ENCODE results near the gene SETD2. TPM values are rescaled to one million over a fixed set of nuclear protein-coding genes. Genes with fewer than 3 reads are reported as not detected.
A peak's percentile ranks its signal among the peaks of the same experiment; 100 is the strongest.

Gene SETD2
- total and polyA plus RNA-seq, 2 experiments from 2014 or later = 11.9 to 37.8 TPM

DNA sequence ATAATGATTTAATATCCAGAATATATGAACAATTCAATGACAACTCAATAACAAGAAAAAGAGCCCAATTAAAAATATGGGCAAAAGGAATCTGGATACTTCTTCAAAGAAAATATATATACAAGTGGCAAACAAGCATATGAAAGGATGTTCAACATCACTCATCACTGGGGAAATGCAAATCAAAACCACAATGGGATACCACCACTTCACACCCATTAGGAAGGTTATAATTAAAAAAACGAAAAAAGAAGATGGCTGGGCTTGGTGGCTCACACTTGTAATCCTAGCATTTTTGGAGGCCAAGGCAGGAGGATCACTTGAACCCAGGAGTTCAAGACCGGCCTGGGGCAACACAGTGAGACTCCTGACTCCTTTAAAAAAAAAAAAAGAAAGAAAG is 191.5 kb downstream of the SETD2 start:
- Histone ChIP-seq H4K20me1 (ENCODE audit: insufficient read depth, poor library complexity, severe bottlenecking) (peaks cover 58% of the 10 kb centered on the region), H3K4me1 (ENCODE audit: insufficient read depth) (peaks cover 49% of the 10 kb centered on the region), H3K4me2 (no peak overlapping the region), H3K9me2 (replicated peaks; ENCODE audit: insufficient read depth) (no peaks in the 10 kb centered on the region), H3K27ac (no peak overlapping the region), H3K27me3 (no peaks in the 10 kb centered on the region), H3K9me3 (ENCODE audit: low read depth) (no peaks in the 10 kb centered on the region), H3K4me3 (no peak overlapping the region), H3K79me2 (peaks cover 86% of the 10 kb centered on the region), H2AFZ (no peak overlapping the region), H3K36me3 (replicated peaks; ENCODE audit: insufficient read depth, low read depth) (no peaks in the 10 kb centered on the region)
- DNase-seq (ENCODE audit: low spot score) = no peak
- TF ChIP-seq CTCF (IDR thresholded peaks at IDR 0.05; ENCODE audit: poor library complexity) (no peak), EZH2 (IDR thresholded peaks at IDR 0.05; ENCODE audit: borderline replicate concordance) (no peak), EZH2phosphoT487 (IDR thresholded peaks at IDR 0.05; ENCODE audit: low read depth, severe bottlenecking, unreplicated experiment) (no peak)
- 98% methylated on average over 2 of the region's 2 CpGs for WGBS (ENCODE audit: low lambda C conversion rate, missing lambda C conversion rate)

DNA sequence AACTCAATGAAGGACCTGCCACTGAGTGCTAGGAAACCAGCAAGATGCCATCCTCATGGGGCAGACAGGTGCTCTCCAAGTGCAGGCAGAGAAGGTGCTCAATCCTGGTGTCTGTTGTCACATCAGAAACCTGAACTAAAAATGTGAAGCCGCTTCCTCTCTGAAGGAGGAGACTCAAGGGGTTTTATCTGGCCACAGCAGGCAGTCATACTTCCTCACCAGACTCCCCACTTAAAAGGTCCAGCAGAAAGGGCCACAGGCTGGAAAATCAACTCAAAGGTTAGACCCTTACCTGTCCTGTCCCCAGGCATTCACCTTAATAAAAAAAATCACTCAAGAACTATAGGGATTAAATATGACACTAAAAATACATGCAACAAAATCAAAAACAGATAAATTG is 192.2 kb downstream of the SETD2 start:
- H3K27ac ChIP-seq = peak overlapping the region; percentile 11
- WGBS (ENCODE audit: low lambda C conversion rate, missing lambda C conversion rate) = 85% methylated on average over 1 of the region's 1 CpG
- H4K20me1 ChIP-seq (ENCODE audit: insufficient read depth, poor library complexity, severe bottlenecking) = peaks cover 65% of the 10 kb centered on the region
- H3K79me2 ChIP-seq = peaks cover 93% of the 10 kb centered on the region
- no peaks in the 10 kb centered on the region for H3K9me2 ChIP-seq (replicated peaks; ENCODE audit: insufficient read depth)
- no peaks in the 10 kb centered on the region for H3K9me3 ChIP-seq (ENCODE audit: low read depth)
- peak overlapping the region; percentile 43 for H3K4me2 ChIP-seq
- no peaks in the 10 kb centered on the region for H3K36me3 ChIP-seq (replicated peaks; ENCODE audit: insufficient read depth, low read depth)
- no peak overlapping the region for H3K4me3 ChIP-seq
- no peak for DNase-seq (ENCODE audit: low spot score)
- H3K27me3 ChIP-seq = no peaks in the 10 kb centered on the region
- TF ChIP-seq CTCF (IDR thresholded peaks at IDR 0.05; ENCODE audit: poor library complexity) (no peak), EZH2 (IDR thresholded peaks at IDR 0.05; ENCODE audit: borderline replicate concordance) (no peak), EZH2phosphoT487 (IDR thresholded peaks at IDR 0.05; ENCODE audit: low read depth, severe bottlenecking, unreplicated experiment) (no peak)
- H3K4me1 ChIP-seq (ENCODE audit: insufficient read depth) = peaks cover 50% of the 10 kb centered on the region
- H2AFZ ChIP-seq = no peak overlapping the region

DNA sequence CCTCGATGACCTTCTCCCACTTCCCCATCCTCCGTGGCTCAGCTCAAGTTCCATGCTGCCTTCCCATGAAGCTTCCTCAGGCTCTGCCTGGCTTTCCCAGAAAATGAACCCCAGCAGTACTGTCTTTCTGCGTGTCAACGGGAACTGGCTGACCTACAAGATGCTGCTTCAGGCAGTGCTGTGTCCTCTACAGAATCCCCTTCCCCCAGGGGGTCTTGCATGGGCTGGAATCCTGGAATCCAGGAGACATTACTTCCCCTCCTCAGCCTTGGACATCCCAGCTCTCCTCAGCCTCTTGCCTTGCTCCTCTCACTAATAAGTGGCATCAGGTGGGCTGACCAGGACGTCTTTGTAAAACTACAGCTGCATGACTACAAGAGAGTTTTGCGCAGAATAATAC is 192.8 kb downstream of the SETD2 start:
- Histone ChIP-seq H3K9me2 (replicated peaks; ENCODE audit: insufficient read depth) (no peaks in the 10 kb centered on the region), H3K36me3 (replicated peaks; ENCODE audit: insufficient read depth, low read depth) (no peaks in the 10 kb centered on the region), H3K4me2 (peak overlapping the region; percentile 43), H3K4me1 (ENCODE audit: insufficient read depth) (peaks cover 56% of the 10 kb centered on the region), H4K20me1 (ENCODE audit: insufficient read depth, poor library complexity, severe bottlenecking) (peaks cover 71% of the 10 kb centered on the region), H3K27me3 (no peaks in the 10 kb centered on the region), H3K9me3 (ENCODE audit: low read depth) (no peaks in the 10 kb centered on the region), H3K79me2 (peaks cover 98% of the 10 kb centered on the region), H3K4me3 (no peak overlapping the region), H2AFZ (no peak overlapping the region), H3K27ac (peak overlapping the region; percentile 11)
- no peak for TF ChIP-seq EZH2 (IDR thresholded peaks at IDR 0.05; ENCODE audit: borderline replicate concordance)
- TF ChIP-seq CTCF (IDR thresholded peaks at IDR 0.05; ENCODE audit: poor library complexity) = no peak
- no peak for TF ChIP-seq EZH2phosphoT487 (IDR thresholded peaks at IDR 0.05; ENCODE audit: low read depth, severe bottlenecking, unreplicated experiment)
- DNase-seq (ENCODE audit: low spot score) = no peak
- 75% methylated on average over 6 of the region's 6 CpGs for WGBS (ENCODE audit: low lambda C conversion rate, missing lambda C conversion rate)
